CD14-positive monocyte (primary cell): ENCODE results near the gene PHACTR3. TPM values are rescaled to one million over a fixed set of nuclear protein-coding genes. Genes with fewer than 3 reads are reported as not detected.
A peak's percentile ranks its signal among the peaks of the same experiment; 100 is the strongest.

Experiments used
- DNase-seq, 3 donors: peaks; one replicate each; pipeline ENCODE4 v3.0.0-alpha.2; 2011 to 2022
- H2AFZ ChIP-seq: 2 replicates; pipeline ENCODE4 v1.6.0; 2012; ENCODE audit warnings: mild to moderate bottlenecking, low read depth, low read length, inconsistent platforms; ENCODE audit not compliant: insufficient read depth, poor library complexity, severe bottlenecking
- H3K27ac ChIP-seq, 2 donors: 1 replicate in 1 of 2; 2 replicates in 1 of 2; pipeline ENCODE4 v1.5.1; 2012 to 2013; ENCODE audit warnings: low read length in 2 of 2, control low read depth in 1 of 2, inconsistent platforms in 1 of 2, low read depth in 1 of 2, mild to moderate bottlenecking in 1 of 2
- H3K27me3 ChIP-seq, 2 donors: one replicate each; pipeline versions ENCODE4 v1.6.0 to v1.6.1; 2011 to 2013; ENCODE audit warnings: low read length in 2 of 2; ENCODE audit not compliant: control insufficient read depth in 2 of 2, insufficient read depth in 2 of 2
- H3K36me3 ChIP-seq, 2 donors: replicated peaks in 1 of 2; 1 replicate in 1 of 2; 2 replicates in 1 of 2; pipeline versions ENCODE4 v1.5.1 to v1.6.1; 2012 to 2013; ENCODE audit warnings: low read length in 2 of 2, control low read depth in 1 of 2, inconsistent platforms in 1 of 2, mild to moderate bottlenecking in 1 of 2; ENCODE audit not compliant: insufficient read depth in 2 of 2, control insufficient read depth in 1 of 2
- H3K4me1 ChIP-seq, 2 donors: 1 replicate in 1 of 2; 2 replicates in 1 of 2; pipeline versions ENCODE4 v1.5.1 to v1.6.1; 2012 to 2013; ENCODE audit warnings: low read length in 2 of 2, control low read depth in 1 of 2, inconsistent platforms in 1 of 2, mild to moderate bottlenecking in 1 of 2, moderate library complexity in 1 of 2; ENCODE audit not compliant: insufficient read depth in 2 of 2, control insufficient read depth in 1 of 2
- H3K4me2 ChIP-seq: replicated peaks from 2 replicates; pipeline ENCODE3; 2012; ENCODE audit warnings: low read length, moderate library complexity, mild to moderate bottlenecking; ENCODE audit not compliant: poor library complexity, severe bottlenecking; ENCODE audit errors: extremely low read depth
- H3K4me3 ChIP-seq, 3 experiments: fragments of 200-600 bp in 1 of 3; sonication (generic) in 1 of 3; replicated peaks in 1 of 3; 1 replicate in 2 of 3; 2 replicates in 1 of 3; pipeline ENCODE4 v1.5.1; 2011 to 2013; ENCODE audit warnings: low read length in 3 of 3, mild to moderate bottlenecking in 3 of 3, control low read depth in 2 of 3, low read depth in 2 of 3, inconsistent platforms in 1 of 3, moderate library complexity in 1 of 3
- H3K79me2 ChIP-seq: 2 replicates; pipeline ENCODE4 v1.6.0; 2012; ENCODE audit warnings: mild to moderate bottlenecking, control low read depth, inconsistent platforms, low read length, moderate library complexity; ENCODE audit not compliant: insufficient read depth
- H3K9ac ChIP-seq: 2 replicates; pipeline ENCODE4 v1.6.0; 2017; ENCODE audit warnings: low read length, mild to moderate bottlenecking; ENCODE audit not compliant: insufficient read depth, poor library complexity, severe bottlenecking
- H3K9me3 ChIP-seq, 2 donors: replicated peaks in 1 of 2; 1 replicate in 1 of 2; 2 replicates in 1 of 2; pipeline versions ENCODE4 v1.5.1 to v1.6.1; 2012 to 2013; ENCODE audit warnings: low read length in 2 of 2, control low read depth in 1 of 2; ENCODE audit not compliant: control insufficient read depth in 1 of 2, insufficient read depth in 1 of 2
- H4K20me1 ChIP-seq: 2 replicates; pipeline ENCODE4 v1.6.0; 2012; ENCODE audit warnings: mild to moderate bottlenecking, low read length, control low read depth, moderate library complexity; ENCODE audit not compliant: insufficient read depth
- H3K27ac Mint-ChIP-seq, 7 donors: one replicate each; pipeline ENCODE4 v1.8.0; 2020; ENCODE audit warnings: mild to moderate bottlenecking in 7 of 7, mixed read lengths in 7 of 7, moderate library complexity in 6 of 7, inconsistent platforms in 2 of 7
- H3K27me3 Mint-ChIP-seq, 3 donors: one replicate each; pipeline ENCODE4 v1.8.0; 2021 to 2022; ENCODE audit warnings: low read depth in 3 of 3, mild to moderate bottlenecking in 3 of 3, mixed read lengths in 3 of 3, moderate library complexity in 3 of 3, inconsistent platforms in 1 of 3
- H3K36me3 Mint-ChIP-seq, 2 donors: one replicate each; pipeline ENCODE4 v1.8.0; 2020; ENCODE audit warnings: mixed read lengths in 2 of 2, inconsistent platforms in 1 of 2, mild to moderate bottlenecking in 1 of 2
- H3K4me1 Mint-ChIP-seq: one replicate; pipeline ENCODE4 v1.8.0; 2020; ENCODE audit warnings: mild to moderate bottlenecking, mixed read lengths
- H3K4me3 Mint-ChIP-seq, 2 donors: one replicate each; pipeline ENCODE4 v1.8.0; 2020; ENCODE audit warnings: mild to moderate bottlenecking in 2 of 2, mixed read lengths in 2 of 2, moderate library complexity in 1 of 2
- H3K9me3 Mint-ChIP-seq, 7 donors: one replicate each; pipeline ENCODE4 v1.8.0; 2020 to 2022; ENCODE audit warnings: mixed read lengths in 7 of 7, mild to moderate bottlenecking in 6 of 7, moderate library complexity in 6 of 7, inconsistent platforms in 2 of 7
- CTCF ChIP-seq: fragments of 200-600 bp; IDR thresholded peaks from one replicate; pipeline ENCODE4 v1.8.0; 2022; ENCODE audit warnings: antibody characterized with exemption, mild to moderate bottlenecking
- WGBS: methylation state at CpG from one replicate; pipeline ENCODE4 v1.1.5; 2013; ENCODE audit warnings: missing lambda C conversion rate; ENCODE audit not compliant: insufficient coverage; 5-methylcytosine and 5-hydroxymethylcytosine counted together
- intact Hi-C, 2 donors: fragments of 100-400 bp; cut with micrococcal nuclease; formaldehyde crosslinking; loops; one replicate each; pipeline versions ENCODE4 v1.15.0 to v1.15.1; 2023
- polyA plus RNA-seq, 3 donors: library from polyadenylated mRNA; depleted of rRNA in 1 of 3; unstranded in 2 of 3; stranded (reverse) in 1 of 3; fragments of 300-500 nt in 2 of 3; fragments of >200 nt in 1 of 3; fragmentation: Illumina TruSeq in 2 of 3; gene quantifications; 1 replicate in 2 of 3; 2 replicates in 1 of 3; pipeline ENCODE4 v1.2.3, GENCODE V29; 2012 to 2021

The PHACTR3 gene
- polyA plus RNA-seq, 3 donors, result 0.11 to 0.17 TPM; not detected in 1

GRCh38 chr20:59633656-59634251 lies 29.4 kb downstream of the PHACTR3 start:
- Histone ChIP-seq H3K4me1 (no peaks in the 10 kb centered on the region), H3K9ac (no peak overlapping the region), H3K4me3 (no peak overlapping the region), H3K27ac (no peak overlapping the region), H3K9me3 (no peaks in the 10 kb centered on the region), H3K4me2 (no peak overlapping the region), H3K36me3 (no peaks in the 10 kb centered on the region), H4K20me1 (no peaks in the 10 kb centered on the region), H2AFZ (no peak overlapping the region), H3K27me3 (peaks cover 0 to 3% of the 10 kb centered on the region in 2 donors), H3K79me2 (no peaks in the 10 kb centered on the region)
- H3K4me1 Mint-ChIP-seq, result no peaks in the 10 kb centered on the region
- no peak for TF ChIP-seq CTCF
- H3K4me3 Mint-ChIP-seq, result no peak overlapping the region
- H3K27me3 Mint-ChIP-seq, result peaks cover 5 to 16% (median 12%) of the 10 kb centered on the region in 3 donors
- WGBS, result 80% methylated on average over 1 of the region's 6 CpGs
- intact Hi-C loops, result no loop called here
- H3K9me3 Mint-ChIP-seq, result peaks cover 0 to 2% (median 0%) of the 10 kb centered on the region in 7 donors
- DNase-seq, result no peak
- H3K27ac Mint-ChIP-seq, result no peak overlapping the region
- no peaks in the 10 kb centered on the region for H3K36me3 Mint-ChIP-seq

- H3K4me3 ChIP-seq, result no peak overlapping the region
- no peak overlapping the region for H3K4me2 ChIP-seq
- H2AFZ ChIP-seq, result no peak overlapping the region
- Mint-ChIP-seq H3K4me1 (no peaks in the 10 kb centered on the region), H3K4me3 (peak overlapping the region in 1 of 2 donors; percentile 27), H3K9me3 (peaks cover 0 to 4% (median 0%) of the 10 kb centered on the region in 7 donors), H3K27me3 (peaks cover 4 to 16% (median 12%) of the 10 kb centered on the region in 3 donors), H3K36me3 (no peaks in the 10 kb centered on the region), H3K27ac (no peak overlapping the region)
- H3K27ac ChIP-seq, result no peak overlapping the region
- peaks cover 0 to 3% of the 10 kb centered on the region in 2 donors for H3K27me3 ChIP-seq
- no peaks in the 10 kb centered on the region for H3K9me3 ChIP-seq
- WGBS, result 78% methylated on average over 4 of the region's 18 CpGs
- no peaks in the 10 kb centered on the region for H4K20me1 ChIP-seq
- intact Hi-C loops, result no loop called here
- H3K9ac ChIP-seq, result no peak overlapping the region
- no peak for DNase-seq
- no peaks in the 10 kb centered on the region for H3K4me1 ChIP-seq
- TF ChIP-seq CTCF, result no peak
- no peaks in the 10 kb centered on the region for H3K79me2 ChIP-seq
- no peaks in the 10 kb centered on the region for H3K36me3 ChIP-seq
These were observed 30.2 kb downstream of the PHACTR3 start for GRCh38 chr20:59634435-59635005.
